ENCODE results near the gene DDB1.
"Not testable (repeated sequence)": the region's sequence is repeated elsewhere in the genome, so short reads cannot be mapped to it uniquely, and the experiment has no call there.

The DDB1 gene

DNA sequence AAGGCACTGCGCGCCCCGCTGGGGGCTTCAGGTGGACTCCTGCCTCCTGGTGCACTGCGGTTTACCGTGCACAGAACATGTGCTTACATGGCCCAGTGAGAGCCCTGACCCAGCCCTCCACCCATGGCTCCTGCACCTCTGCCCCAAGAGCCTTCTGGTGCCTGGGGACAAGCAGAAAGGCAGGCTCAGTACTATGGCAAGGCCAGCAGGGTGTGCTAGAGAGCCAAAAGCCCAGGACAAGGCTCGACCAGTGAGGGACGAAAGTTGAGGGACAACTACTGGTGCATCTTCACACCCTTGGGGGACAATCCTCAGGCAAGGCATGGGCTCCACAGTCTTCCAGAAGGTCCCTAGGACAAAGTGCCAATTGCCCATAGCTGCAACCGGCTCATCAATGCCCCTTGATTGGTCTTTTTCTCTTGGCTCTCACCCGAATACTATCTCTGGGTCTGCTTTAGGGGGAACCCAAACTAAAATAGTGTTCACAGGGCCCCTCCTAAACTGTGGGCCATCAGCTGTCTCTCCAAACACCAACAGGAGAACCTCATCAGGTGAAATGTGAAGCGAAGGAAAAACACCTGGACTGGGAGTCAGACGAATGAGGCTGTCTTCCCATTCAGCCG is 78.4 kb downstream of the DDB1 start:
- TF ChIP-seq, protein P1, sequence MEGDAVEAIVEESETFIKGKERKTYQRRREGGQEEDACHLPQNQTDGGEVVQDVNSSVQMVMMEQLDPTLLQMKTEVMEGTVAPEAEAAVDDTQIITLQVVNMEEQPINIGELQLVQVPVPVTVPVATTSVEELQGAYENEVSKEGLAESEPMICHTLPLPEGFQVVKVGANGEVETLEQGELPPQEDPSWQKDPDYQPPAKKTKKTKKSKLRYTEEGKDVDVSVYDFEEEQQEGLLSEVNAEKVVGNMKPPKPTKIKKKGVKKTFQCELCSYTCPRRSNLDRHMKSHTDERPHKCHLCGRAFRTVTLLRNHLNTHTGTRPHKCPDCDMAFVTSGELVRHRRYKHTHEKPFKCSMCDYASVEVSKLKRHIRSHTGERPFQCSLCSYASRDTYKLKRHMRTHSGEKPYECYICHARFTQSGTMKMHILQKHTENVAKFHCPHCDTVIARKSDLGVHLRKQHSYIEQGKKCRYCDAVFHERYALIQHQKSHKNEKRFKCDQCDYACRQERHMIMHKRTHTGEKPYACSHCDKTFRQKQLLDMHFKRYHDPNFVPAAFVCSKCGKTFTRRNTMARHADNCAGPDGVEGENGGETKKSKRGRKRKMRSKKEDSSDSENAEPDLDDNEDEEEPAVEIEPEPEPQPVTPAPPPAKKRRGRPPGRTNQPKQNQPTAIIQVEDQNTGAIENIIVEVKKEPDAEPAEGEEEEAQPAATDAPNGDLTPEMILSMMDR (IDR thresholded peaks at IDR 0.05; ENCODE audit: extremely low read depth, insufficient read depth, missing control alignments), result peak; percentile 96
- peak; percentile 90 for DNase-seq (ENCODE audit: low spot score)
- in situ Hi-C loops (cut with MboI; ENCODE audit: low pct_unique_long_range_greater_than_20kb, low sequenced_read_pairs, unreplicated experiment), result no loop called here

DNA sequence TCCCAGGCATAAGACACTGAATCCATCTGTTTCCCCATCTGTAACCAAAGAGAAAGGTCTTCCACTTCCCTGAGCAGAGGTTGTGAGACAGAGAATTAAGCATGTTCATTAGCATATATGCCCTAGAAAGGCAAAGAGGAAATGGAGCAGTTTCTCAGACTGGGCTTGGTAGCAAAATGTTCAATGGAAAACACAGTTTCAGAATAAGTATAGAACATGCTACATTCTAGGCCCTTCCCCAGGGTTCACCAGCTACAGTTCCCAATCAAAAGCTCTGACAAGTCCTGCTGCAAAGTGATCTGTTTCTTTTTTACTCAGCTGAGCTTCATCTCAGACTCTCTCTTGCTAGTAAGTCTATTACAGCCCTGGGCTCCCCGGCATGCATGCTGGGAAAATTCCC is 80.6 kb downstream of the DDB1 start:
- DNase-seq (ENCODE audit: low spot score); in situ Hi-C loops (cut with MboI; ENCODE audit: low pct_unique_long_range_greater_than_20kb, low sequenced_read_pairs, unreplicated experiment): not testable (repeated sequence)

DNA sequence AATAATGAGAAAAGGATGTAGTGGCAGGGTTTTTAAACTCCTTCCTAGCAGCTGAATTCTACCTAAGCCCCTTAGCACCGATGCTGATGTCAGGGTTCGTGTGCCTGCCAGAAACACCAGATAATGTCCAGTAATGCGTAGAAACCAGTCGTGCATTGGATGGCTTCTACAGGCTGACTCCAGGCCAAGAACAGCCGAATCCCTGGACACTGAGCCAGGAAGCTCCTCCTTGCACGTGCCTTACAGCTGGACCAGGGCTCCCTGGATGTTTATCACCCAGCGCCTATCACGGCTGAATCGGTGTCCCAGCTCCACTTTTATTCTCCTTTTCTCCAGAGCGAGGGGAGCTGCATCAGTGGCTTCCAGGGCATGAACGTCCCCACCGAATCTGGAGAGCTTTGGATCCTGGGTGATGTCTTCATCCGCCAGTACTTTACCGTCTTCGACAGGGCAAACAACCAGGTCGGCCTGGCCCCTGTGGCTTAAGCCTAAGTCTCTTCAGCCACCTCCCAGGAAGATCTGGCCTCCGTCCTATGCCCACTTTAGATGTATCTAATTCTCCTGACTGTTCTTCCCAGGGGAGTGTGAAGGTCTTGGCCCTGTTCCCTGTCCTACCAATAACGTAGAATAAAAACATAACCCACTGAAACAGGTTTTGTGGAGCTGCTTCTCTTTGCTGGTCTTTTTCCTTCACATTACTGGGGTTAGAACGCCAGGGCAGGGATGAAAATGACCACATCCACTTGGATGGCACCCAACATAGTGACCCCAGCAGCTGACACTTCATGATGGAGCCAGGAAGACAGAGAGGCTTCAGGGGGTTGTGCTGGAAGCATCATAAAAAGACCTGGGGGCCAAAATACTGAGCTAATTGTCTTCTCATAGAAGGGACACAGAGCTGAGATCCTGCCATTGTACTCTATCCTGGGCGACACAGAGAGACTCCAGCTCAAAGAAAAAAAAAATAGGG is 81.8 kb downstream of the DDB1 start:
- DNase-seq (ENCODE audit: low spot score); in situ Hi-C loops (cut with MboI; ENCODE audit: low pct_unique_long_range_greater_than_20kb, low sequenced_read_pairs, unreplicated experiment): not testable (repeated sequence)

Data from GM13977 (cell line).